GM10248 (cell line): ENCODE results near the gene TMEM132E.

Source experiments
- CTCF ChIA-PET: fragments of 300-600 bp; sonication (Branson Sonifier 250); formaldehyde crosslinking; extraction: SDS; loops from one replicate; lab custom pipeline; 2021; ENCODE audit warnings: antibody characterized with exemption; lab: Yijun Ruan, JAX
- POLR2A ChIA-PET: fragments of 350-650 bp; sonication (Branson Sonifier 250); formaldehyde crosslinking; extraction: SDS; loops from one replicate; lab custom pipeline; 2020; ENCODE audit warnings: antibody characterized with exemption; lab: Yijun Ruan, JAX
- DNase-seq: peaks from one replicate; pipeline ENCODE4 v3.0.0; 2012; ENCODE audit errors: extremely low spot score
- TF ChIP-seq, protein P1 (sequence below): IDR thresholded peaks from 2 replicates; pipeline ENCODE4 v1.5.1; 2012; ENCODE audit warnings: mild to moderate bottlenecking, low read depth; ENCODE audit errors: extremely low read depth, missing control alignments, control extremely low read depth

Gene TMEM132E

DNA sequence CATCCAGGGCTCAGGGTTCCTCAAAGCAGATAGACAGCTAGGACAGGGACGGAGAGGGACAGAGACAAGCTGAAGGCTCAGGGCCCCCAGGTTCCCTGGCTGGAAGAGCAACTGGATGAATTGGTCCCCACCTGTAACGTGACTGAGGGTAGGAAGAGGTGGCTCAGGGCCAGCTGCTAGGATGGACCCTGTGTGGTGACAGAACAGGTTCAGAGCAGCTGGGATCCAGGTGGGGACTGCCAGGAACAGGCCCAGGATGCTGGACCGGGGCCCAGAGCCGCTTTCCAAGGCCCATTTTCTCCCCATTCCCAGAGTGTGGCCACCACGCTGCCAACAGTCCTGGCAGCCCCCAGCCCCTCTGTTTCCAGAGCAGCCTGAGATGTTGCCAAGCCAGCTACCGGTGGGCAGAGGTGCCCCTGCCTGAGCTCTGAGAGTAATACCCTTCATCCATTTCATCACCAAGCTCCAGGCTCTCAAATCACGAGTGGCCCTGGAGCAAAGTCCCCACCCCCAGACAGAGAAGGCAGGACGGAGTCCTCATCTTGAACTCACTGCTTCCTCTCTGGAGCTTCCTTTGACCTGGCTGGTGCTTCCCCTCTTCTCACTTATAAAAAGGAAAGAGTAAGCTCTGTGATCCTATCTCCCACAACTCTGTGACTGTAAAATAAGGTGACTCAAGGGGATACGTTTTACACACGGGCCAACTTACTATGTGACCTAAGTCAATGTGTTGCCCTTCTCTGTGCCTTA is 79.6 kb downstream of the TMEM132E start:
- ChIA-PET POLR2A (no interaction called here), CTCF (interaction anchor here (0.9 to 1.0 kb wide), 2 partner anchors 19 to 117 kb away, joined by 3 to 4 read pairs; no protein-coding TSS in a partner anchor)
- TF ChIP-seq, protein P1, sequence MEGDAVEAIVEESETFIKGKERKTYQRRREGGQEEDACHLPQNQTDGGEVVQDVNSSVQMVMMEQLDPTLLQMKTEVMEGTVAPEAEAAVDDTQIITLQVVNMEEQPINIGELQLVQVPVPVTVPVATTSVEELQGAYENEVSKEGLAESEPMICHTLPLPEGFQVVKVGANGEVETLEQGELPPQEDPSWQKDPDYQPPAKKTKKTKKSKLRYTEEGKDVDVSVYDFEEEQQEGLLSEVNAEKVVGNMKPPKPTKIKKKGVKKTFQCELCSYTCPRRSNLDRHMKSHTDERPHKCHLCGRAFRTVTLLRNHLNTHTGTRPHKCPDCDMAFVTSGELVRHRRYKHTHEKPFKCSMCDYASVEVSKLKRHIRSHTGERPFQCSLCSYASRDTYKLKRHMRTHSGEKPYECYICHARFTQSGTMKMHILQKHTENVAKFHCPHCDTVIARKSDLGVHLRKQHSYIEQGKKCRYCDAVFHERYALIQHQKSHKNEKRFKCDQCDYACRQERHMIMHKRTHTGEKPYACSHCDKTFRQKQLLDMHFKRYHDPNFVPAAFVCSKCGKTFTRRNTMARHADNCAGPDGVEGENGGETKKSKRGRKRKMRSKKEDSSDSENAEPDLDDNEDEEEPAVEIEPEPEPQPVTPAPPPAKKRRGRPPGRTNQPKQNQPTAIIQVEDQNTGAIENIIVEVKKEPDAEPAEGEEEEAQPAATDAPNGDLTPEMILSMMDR: no peak
- DNase-seq: no peak

DNA sequence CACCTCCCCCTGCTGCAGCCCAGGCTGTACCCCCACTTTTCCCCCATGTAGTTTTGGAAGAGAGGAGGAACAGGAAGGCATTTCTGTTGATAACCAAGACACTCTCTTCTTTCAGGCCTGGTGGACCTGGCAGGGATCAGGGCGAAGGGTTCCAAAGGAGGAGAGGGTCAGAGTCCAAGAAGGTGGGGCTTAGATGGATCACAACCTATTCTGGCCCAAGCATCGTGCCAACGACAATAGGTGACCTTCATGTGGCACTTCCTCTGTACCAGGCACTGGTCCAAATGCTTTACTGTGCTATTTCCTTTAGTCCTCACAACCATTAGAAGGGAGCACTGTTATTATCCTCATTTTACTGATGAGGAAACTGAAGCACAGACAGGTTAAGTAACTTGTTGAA is 84.3 kb downstream of the TMEM132E start:
- DNase-seq: no peak
- POLR2A ChIA-PET: no interaction called here
- TF ChIP-seq, protein P1: no peak
- CTCF ChIA-PET: no interaction called here

DNA sequence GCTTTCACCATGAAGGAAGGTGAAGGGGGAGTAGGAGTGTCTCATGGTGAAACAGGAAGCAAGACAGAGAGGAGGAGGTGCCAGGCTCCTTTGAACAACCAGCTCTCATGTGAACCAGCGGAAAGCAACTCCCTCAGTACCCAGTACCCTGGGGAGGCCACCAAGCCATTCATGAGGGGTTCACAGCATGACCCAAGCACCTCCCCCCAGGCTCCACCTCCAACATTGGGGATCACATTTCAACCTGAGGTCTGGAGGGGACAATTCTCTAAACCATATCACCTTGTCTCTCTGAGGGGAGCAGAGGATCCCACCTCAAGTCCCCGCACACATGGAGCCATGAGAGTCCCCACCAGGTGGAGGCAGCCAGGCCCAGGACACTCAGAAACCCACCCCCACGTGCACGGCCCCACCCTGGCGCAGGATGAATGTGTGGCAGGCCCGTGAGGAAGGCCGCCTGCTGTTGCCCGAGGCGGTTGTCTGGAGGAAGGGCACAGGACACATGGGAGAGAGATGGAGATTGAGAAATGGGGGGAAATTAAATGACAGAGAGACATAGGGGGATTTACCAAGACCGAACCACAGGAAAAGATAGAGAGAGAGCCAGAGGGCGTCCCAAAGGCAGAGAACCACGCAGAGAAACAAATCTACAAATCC is 85.9 kb downstream of the TMEM132E start:
- CTCF ChIA-PET: no interaction called here
- TF ChIP-seq, protein P1: no peak
- DNase-seq: no peak
- POLR2A ChIA-PET: no interaction called here

DNA sequence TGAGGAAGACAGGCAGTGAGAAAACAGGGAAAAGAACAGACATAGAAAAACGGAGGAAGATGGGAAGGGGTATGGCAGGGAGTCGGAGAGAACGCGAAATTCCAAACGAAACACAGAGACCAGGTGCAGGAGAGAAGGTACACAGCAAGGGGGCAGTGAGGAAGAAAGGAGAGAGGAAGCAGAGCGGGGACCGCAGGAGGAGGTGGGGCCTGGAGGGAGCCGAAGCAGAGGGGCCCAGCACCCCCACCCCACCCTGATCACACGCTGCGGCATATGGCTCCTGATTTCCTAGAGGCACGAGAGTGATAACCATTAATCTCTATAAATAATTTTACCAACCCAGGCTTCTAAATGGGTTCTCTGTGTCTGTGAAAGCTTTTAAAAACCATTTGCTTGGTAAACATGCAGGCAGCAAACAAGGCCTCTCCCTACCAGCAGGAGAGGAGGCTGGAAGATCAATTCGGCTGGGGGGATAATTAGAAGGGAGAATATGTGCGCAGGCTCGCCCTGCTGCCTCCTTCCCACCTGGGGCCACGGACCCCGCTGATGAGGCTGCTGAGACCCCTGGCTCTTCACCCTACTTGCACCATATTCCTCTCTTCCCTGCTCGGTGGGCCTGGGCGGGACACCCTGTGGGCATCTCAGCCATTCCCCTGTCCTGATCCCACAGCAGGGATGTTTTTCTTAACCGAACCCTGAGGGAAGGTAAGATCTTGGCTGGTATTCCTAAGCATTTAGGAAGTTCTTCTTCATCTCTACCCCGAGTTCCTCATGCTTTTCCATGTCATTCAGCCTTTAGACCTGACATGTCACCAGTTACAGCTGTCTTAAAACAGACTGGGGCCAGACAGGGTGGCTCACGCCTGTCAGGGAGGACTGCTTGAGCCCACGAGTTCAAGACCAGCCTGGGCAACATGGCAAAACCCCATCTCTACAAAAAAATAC is 86.7 kb downstream of the TMEM132E start:
- ChIA-PET POLR2A (no interaction called here), CTCF (no interaction called here)
- TF ChIP-seq, protein P1: no peak
- no peak for DNase-seq

DNA sequence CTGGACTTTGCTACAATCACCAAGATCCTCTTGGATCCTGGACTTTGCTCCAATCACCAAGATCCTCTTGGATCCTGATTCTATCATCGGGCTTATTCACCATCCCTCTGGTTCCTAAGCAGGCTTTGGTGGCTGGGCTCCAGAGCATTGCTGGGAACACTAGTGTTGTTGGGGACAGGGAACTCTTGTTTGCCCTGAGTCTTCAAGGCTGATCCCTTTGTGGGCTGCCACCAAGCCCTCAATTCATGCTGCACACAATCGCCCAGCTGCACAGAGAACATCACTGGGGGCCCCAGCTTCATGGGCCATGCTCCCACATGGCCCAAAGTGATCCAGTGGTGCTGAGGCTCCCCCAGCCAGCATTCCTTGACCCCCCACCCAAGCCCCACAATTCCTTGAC is 88.3 kb downstream of the TMEM132E start:
- ChIA-PET POLR2A (no interaction called here), CTCF (no interaction called here)
- TF ChIP-seq, protein P1: no peak
- no peak for DNase-seq

DNA sequence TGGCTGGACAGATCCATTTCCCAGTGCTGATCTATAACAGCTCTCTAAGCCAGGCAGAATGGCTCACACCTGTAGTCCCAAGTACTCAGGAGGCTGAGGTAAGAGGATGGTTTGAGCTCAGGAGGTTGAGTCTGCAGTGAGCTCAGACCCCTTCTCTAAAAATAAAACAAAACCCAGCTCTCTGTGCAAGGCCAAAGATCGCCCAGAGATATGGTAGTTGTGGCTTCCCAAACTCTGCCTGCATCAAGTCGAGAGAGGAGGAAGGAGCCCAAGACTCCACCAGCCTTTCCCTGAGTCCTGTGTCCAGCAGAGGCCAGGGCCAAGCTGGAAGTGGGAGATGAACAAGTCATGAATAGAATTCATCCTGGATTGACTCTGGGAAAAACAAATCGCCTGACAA is 88.8 kb downstream of the TMEM132E start:
- DNase-seq: no peak
- TF ChIP-seq, protein P1: no peak
- ChIA-PET POLR2A (no interaction called here), CTCF (no interaction called here)
